PC-9 (cell line): ENCODE results near the gene TCEA3. TPM values are rescaled to one million over a fixed set of nuclear protein-coding genes. Genes with fewer than 3 reads are reported as not detected.

Experiments
- BruUV-seq: library from RNA; stranded (reverse); fragments of 400-500 nt; replicated peaks from 2 replicates; lab custom pipeline; 2021; lab: Mats Ljungman, UMichigan
- CTCF ChIA-PET: fragments of 300-600 bp; sonication (Branson Sonifier 250); formaldehyde crosslinking; loops from one replicate; lab custom pipeline; 2022; ENCODE audit warnings: antibody characterized with exemption; lab: Charles Lee
- POLR2A ChIA-PET: fragments of 300-600 bp; sonication (Branson Sonifier 250); formaldehyde crosslinking; loops from one replicate; lab custom pipeline; 2022; ENCODE audit warnings: antibody characterized with exemption; ENCODE audit not compliant: unreplicated experiment; lab: Charles Lee
- DNase-seq, 2 experiments: peaks; one replicate each; pipeline versions ENCODE4 v3.0.0 to v3.0.0-alpha.2; 2015 to 2022; ENCODE audit warnings: mixed read lengths in 1 of 2
- H2AFZ ChIP-seq: fragments of 200-600 bp; sonication (generic); 2 replicates; pipeline ENCODE4 v1.8.1; 2017; ENCODE audit warnings: antibody characterized with exemption
- H3F3A ChIP-seq: fragments of 200-600 bp; sonication (generic); 2 replicates; pipeline ENCODE4 v1.8.1; 2017; ENCODE audit warnings: antibody characterized with exemption, mild to moderate bottlenecking, low read depth; ENCODE audit not compliant: insufficient read depth
- H3K27ac ChIP-seq: fragments of 200-600 bp; sonication (generic); 2 replicates; pipeline ENCODE4 v1.6.1; 2016; ENCODE audit warnings: mixed run types
- H3K27me3 ChIP-seq: fragments of 200-600 bp; sonication (generic); 2 replicates; pipeline ENCODE4 v1.6.1; 2016; ENCODE audit warnings: low read depth, mixed run types; ENCODE audit not compliant: insufficient read depth
- H3K36me3 ChIP-seq: fragments of 200-600 bp; sonication (generic); 2 replicates; pipeline ENCODE4 v1.6.1; 2016; ENCODE audit warnings: low read depth, mixed run types
- H3K4me1 ChIP-seq: fragments of 200-600 bp; sonication (generic); replicated peaks from 2 replicates; pipeline ENCODE4 v1.6.1; 2016; ENCODE audit warnings: mixed run types; ENCODE audit not compliant: insufficient read depth
- H3K4me2 ChIP-seq: fragments of 200-600 bp; sonication (generic); 2 replicates; pipeline ENCODE4 v1.6.1; 2017; ENCODE audit warnings: mixed run types
- H3K4me3 ChIP-seq: fragments of 200-600 bp; sonication (generic); 2 replicates; pipeline ENCODE4 v1.6.1; 2016; ENCODE audit warnings: mixed run types
- H3K79me2 ChIP-seq: fragments of 200-600 bp; sonication (generic); 2 replicates; pipeline ENCODE4 v1.6.1; 2017; ENCODE audit warnings: low read depth, mixed run types
- H3K9me2 ChIP-seq: fragments of 200-600 bp; sonication (generic); 2 replicates; pipeline ENCODE4 v1.8.1; 2017; ENCODE audit warnings: mild to moderate bottlenecking; ENCODE audit not compliant: insufficient read depth
- H3K9me3 ChIP-seq: fragments of 200-600 bp; sonication (generic); 2 replicates; pipeline ENCODE4 v1.8.1; 2016; ENCODE audit warnings: low read depth; ENCODE audit not compliant: insufficient read depth
- H4K20me1 ChIP-seq: fragments of 200-600 bp; sonication (generic); 2 replicates; pipeline ENCODE4 v1.8.1; 2017; ENCODE audit not compliant: insufficient read depth
- EZH2 ChIP-seq: fragments of 200-600 bp; sonication (generic); IDR thresholded peaks from 2 replicates; pipeline ENCODE4 v1.8.0; 2017; ENCODE audit warnings: antibody characterized with exemption, low read depth
- intact Hi-C: fragments of 100-400 bp; cut with micrococcal nuclease; formaldehyde crosslinking; loops from one replicate; pipeline ENCODE4 v1.10.0; 2022; ENCODE audit not compliant: unreplicated experiment
- total RNA-seq: library from RNA; stranded (reverse); gene quantifications from 2 replicates; pipeline ENCODE4 v1.2.3, GENCODE V29; 2021
- TF ChIP-seq, protein P1 (sequence below): fragments of 200-600 bp; sonication (generic); conservative IDR thresholded peaks from 2 replicates; pipeline ENCODE4 v1.6.1; 2017; ENCODE audit warnings: mixed run types, antibody characterized with exemption, mild to moderate bottlenecking, moderate library complexity

Gene TCEA3
- total RNA-seq, 1 experiment from 2014 or later, result 2.7 TPM

GRCh38 chr1:23403355-23403734, 21.2 kb downstream of the TCEA3 start:
- no peaks in the 10 kb centered on the region for H3K27me3 ChIP-seq
- H3K9me2 ChIP-seq, result no peaks in the 10 kb centered on the region
- H3K4me3 ChIP-seq, result peak overlapping the region; percentile 23; the same call in 1 of the 2 replicates
- TF ChIP-seq EZH2, result no peak
- TF ChIP-seq, protein P1, sequence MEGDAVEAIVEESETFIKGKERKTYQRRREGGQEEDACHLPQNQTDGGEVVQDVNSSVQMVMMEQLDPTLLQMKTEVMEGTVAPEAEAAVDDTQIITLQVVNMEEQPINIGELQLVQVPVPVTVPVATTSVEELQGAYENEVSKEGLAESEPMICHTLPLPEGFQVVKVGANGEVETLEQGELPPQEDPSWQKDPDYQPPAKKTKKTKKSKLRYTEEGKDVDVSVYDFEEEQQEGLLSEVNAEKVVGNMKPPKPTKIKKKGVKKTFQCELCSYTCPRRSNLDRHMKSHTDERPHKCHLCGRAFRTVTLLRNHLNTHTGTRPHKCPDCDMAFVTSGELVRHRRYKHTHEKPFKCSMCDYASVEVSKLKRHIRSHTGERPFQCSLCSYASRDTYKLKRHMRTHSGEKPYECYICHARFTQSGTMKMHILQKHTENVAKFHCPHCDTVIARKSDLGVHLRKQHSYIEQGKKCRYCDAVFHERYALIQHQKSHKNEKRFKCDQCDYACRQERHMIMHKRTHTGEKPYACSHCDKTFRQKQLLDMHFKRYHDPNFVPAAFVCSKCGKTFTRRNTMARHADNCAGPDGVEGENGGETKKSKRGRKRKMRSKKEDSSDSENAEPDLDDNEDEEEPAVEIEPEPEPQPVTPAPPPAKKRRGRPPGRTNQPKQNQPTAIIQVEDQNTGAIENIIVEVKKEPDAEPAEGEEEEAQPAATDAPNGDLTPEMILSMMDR, result no peak
- no peak overlapping the region for H2AFZ ChIP-seq
- DNase-seq, result no peak
- BruUV-seq, result TSS peak; percentile 19
- H3F3A ChIP-seq, result peaks cover 23% of the 10 kb centered on the region
- POLR2A ChIA-PET, result interaction anchor here (0.5 to 1.4 kb wide), 7 partner anchors 34 to 328 kb away, joined by 3 to 25 read pairs (median 4); partner anchors contain the start of genes HNRNPR and ZNF436
- peaks cover 31% of the 10 kb centered on the region for H3K4me1 ChIP-seq
- H3K79me2 ChIP-seq, result no peaks in the 10 kb centered on the region
- intact Hi-C loops, result loop anchor here (1.0 to 5.0 kb wide), 3 partner anchors 26 to 74 kb away; no protein-coding TSS in a partner anchor
- H3K27ac ChIP-seq, result peak overlapping the region; percentile 73
- H3K4me2 ChIP-seq, result peak overlapping the region; percentile 71
- no peaks in the 10 kb centered on the region for H3K9me3 ChIP-seq
- H3K36me3 ChIP-seq, result no peaks in the 10 kb centered on the region
- CTCF ChIA-PET, result interaction anchor here (0.6 to 1.4 kb wide), 10 partner anchors 9 to 983 kb away, joined by 3 to 10 read pairs (median 4); partner anchors contain the start of genes HNRNPR and ZNF436
- no peaks in the 10 kb centered on the region for H4K20me1 ChIP-seq

- no peak for TF ChIP-seq EZH2
- TF ChIP-seq, protein P1, result no peak
- BruUV-seq, result no TSS peak
- Histone ChIP-seq H3K4me2 (peak overlapping the region; percentile 71), H3K36me3 (no peaks in the 10 kb centered on the region), H3K79me2 (no peaks in the 10 kb centered on the region), H2AFZ (no peak overlapping the region), H3K9me3 (no peaks in the 10 kb centered on the region), H3K4me1 (peaks cover 31% of the 10 kb centered on the region), H3K27ac (peak overlapping the region; percentile 73), H3F3A (peaks cover 23% of the 10 kb centered on the region), H4K20me1 (no peaks in the 10 kb centered on the region), H3K4me3 (peak overlapping the region; percentile 23; the same call in 1 of the 2 replicates), H3K9me2 (no peaks in the 10 kb centered on the region), H3K27me3 (no peaks in the 10 kb centered on the region)
- intact Hi-C loops, result loop anchor here (1.0 to 5.0 kb wide), 3 partner anchors 26 to 74 kb away; no protein-coding TSS in a partner anchor
- ChIA-PET CTCF (interaction anchor here (0.9 kb wide), 1 partner anchor 32 kb away, joined by 3 read pairs; no protein-coding TSS in a partner anchor), POLR2A (interaction anchor here (0.7 to 1.1 kb wide), 2 partner anchors 34 to 72 kb away, joined by 5 to 6 read pairs; partner anchors contain the start of gene ZNF436)
- peak; percentile 55 to 70 for DNase-seq
These were observed 21.6 kb downstream of the TCEA3 start for GRCh38 chr1:23403038-23403336.

DNA sequence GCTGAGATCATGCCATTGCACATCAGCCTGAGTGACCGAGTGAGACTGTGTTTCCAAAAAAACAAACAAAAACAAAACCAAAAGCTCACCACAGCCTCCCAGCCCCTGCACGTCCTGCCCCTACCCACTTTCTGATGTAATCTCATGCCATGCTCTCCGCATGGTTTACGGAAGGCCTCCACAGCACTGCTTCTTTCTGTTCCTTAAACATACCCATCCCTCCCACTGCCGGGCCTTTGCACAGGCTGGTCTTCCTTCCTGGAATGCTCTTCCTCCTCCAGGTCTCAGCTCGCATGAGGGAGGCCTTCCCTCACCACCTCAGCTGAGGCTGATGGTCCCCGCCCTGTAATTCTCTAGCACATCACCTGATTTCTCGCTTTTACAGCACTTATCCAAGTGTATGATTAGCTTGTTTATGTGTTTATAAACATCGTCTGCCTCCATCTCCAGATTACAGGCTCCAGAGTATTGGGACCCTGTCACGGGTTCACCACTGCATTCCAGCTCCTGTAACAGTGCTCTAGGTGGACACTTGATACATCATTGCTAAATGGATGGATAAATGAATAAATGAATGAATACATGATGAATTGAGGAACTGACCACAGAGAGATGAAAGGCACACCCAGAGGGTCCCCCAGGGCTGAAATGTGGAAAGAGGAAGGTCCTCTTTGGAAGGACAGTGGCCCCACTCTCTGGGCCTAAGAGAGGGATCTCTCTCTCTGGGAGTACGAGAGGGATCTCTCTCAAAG, 22.1 kb downstream of the TCEA3 start:
- Histone ChIP-seq H3K9me2 (no peaks in the 10 kb centered on the region), H4K20me1 (no peaks in the 10 kb centered on the region), H3K79me2 (no peaks in the 10 kb centered on the region), H3K4me3 (no peak overlapping the region), H3K9me3 (no peaks in the 10 kb centered on the region), H3K36me3 (no peaks in the 10 kb centered on the region), H3K27me3 (no peaks in the 10 kb centered on the region), H3K4me2 (peak overlapping the region; percentile 71), H3F3A (peaks cover 23% of the 10 kb centered on the region), H3K4me1 (peaks cover 31% of the 10 kb centered on the region), H3K27ac (peak overlapping the region; percentile 73), H2AFZ (0 out of 2 replicates have a peak overlapping the region, but pooled peaks have one; percentile 57)
- TF ChIP-seq EZH2, result no peak
- TF ChIP-seq, protein P1, result no peak
- intact Hi-C loops, result loop anchor here (1.0 to 5.0 kb wide), 3 partner anchors 25 to 75 kb away; no protein-coding TSS in a partner anchor
- CTCF ChIA-PET, result interaction anchor here (0.9 kb wide), 1 partner anchor 31 kb away, joined by 3 read pairs; no protein-coding TSS in a partner anchor
- no peak for DNase-seq
- BruUV-seq, result no TSS peak
- POLR2A ChIA-PET, result interaction anchor here (1.1 kb wide), 1 partner anchor 33 kb away, joined by 6 read pairs; the partner anchor contains the start of gene ZNF436
